Hematopoietic multipotent progenitor cell (in vitro differentiated cells): Measurements from ENCODE around the gene ARAP1. TPM values are rescaled to one million over a fixed set of nuclear protein-coding genes. Genes with fewer than 3 reads are reported as not detected.

Experiments
- DNase-seq, 3 donors: peaks; one replicate each; pipeline ENCODE4 v3.0.0-alpha.2; 2011 to 2015; ENCODE audit warnings: low read depth in 2 of 3, low spot score in 2 of 3
- total RNA-seq: library from RNA; depleted of rRNA; stranded (reverse); fragments of >200 nt; gene quantifications from one replicate; pipeline ENCODE4 v1.2.3, GENCODE V29; 2012

The ARAP1 gene
- total RNA-seq, 1 donor = 148 TPM

GRCh38 chr11:72709478-72710238 is 42.5 kb downstream of the ARAP1 start:
- no peak for DNase-seq

GRCh38 chr11:72707032-72707431 is 45.2 kb downstream of the ARAP1 start:
- no peak for DNase-seq

- no peak for DNase-seq
These were observed 45.6 kb downstream of the ARAP1 start for GRCh38 chr11:72706579-72706978.

- DNase-seq = no peak
These were observed 46.5 kb downstream of the ARAP1 start for GRCh38 chr11:72705442-72706365.

GRCh38 chr11:72704783-72705265 is 47.4 kb downstream of the ARAP1 start:
- DNase-seq = no peak

GRCh38 chr11:72704028-72704782 is 48.0 kb downstream of the ARAP1 start:
- DNase-seq = no peak

- DNase-seq = no peak
These were observed 48.8 kb downstream of the ARAP1 start for GRCh38 chr11:72703267-72704008.

- DNase-seq = no peak
These were observed 49.5 kb downstream of the ARAP1 start for GRCh38 chr11:72702577-72703241.

GRCh38 chr11:72702096-72702495 is 50.1 kb downstream of the ARAP1 start:
- DNase-seq = no peak

GRCh38 chr11:72701466-72701865 is 50.7 kb downstream of the ARAP1 start:
- DNase-seq = no peak

- DNase-seq = no peak
These were observed 52.1 kb downstream of the ARAP1 start for GRCh38 chr11:72700146-72700545.

GRCh38 chr11:72697814-72698213 is 54.4 kb downstream of the ARAP1 start:
- DNase-seq = no peak

- DNase-seq = no peak
These were observed 55.1 kb downstream of the ARAP1 start for GRCh38 chr11:72696866-72697700.

GRCh38 chr11:72695354-72695753 is 56.9 kb downstream of the ARAP1 start:
- no peak for DNase-seq

- no peak for DNase-seq
These were observed 58.8 kb downstream of the ARAP1 start for GRCh38 chr11:72693271-72693968.

GRCh38 chr11:72692498-72693237 is 59.5 kb downstream of the ARAP1 start:
- no peak for DNase-seq

- no peak for DNase-seq
These were observed 62.0 kb downstream of the ARAP1 start for GRCh38 chr11:72690166-72690565.
